ENCODE measurements around the gene SPATA24. TPM values are rescaled to one million over a fixed set of nuclear protein-coding genes. Genes with fewer than 3 reads are reported as not detected.

Gene SPATA24
- total RNA-seq, 1 experiment from 2014 or later = 1.4 TPM

- H4K20me1 ChIP-seq (ENCODE audit: low read length) = no peaks in the 10 kb centered on the region
- H3K9me3 ChIP-seq (ENCODE audit: low read length) = no peaks in the 10 kb centered on the region
- DNase-seq (no peak), ATAC-seq (no peak)
- no peaks in the 10 kb centered on the region for H3K36me3 ChIP-seq (ENCODE audit: low read depth, low read length)
- ChIA-PET CTCF (no interaction called here), POLR2A (ENCODE audit: unreplicated experiment) (no interaction called here)
- no TSS peak for BruUV-seq (replicated peaks)
- intact Hi-C loops (cut with micrococcal nuclease) = no loop called here
- H3K27ac ChIP-seq (ENCODE audit: low read length) = no peak overlapping the region
- TF ChIP-seq EZH2phosphoT487 (IDR thresholded peaks at IDR 0.05; ENCODE audit: borderline replicate concordance, low read length) = no peak
- no peak for TF ChIP-seq CTCF (conservative IDR thresholded peaks at IDR 0.05; ENCODE audit: low read depth, low read length)
- no peak for TF ChIP-seq EZH2 (IDR thresholded peaks at IDR 0.05; ENCODE audit: low read length, unreplicated experiment)
- H3F3A ChIP-seq (ENCODE audit: low read length, unreplicated experiment) = no peaks in the 10 kb centered on the region
- H3K9me2 ChIP-seq (replicated peaks; ENCODE audit: low read length) = no peaks in the 10 kb centered on the region
- H3K9ac ChIP-seq (ENCODE audit: low read length) = no peak overlapping the region
- H3K4me1 ChIP-seq (ENCODE audit: insufficient read depth, low read length) = no peaks in the 10 kb centered on the region
- H3K4me3 ChIP-seq (ENCODE audit: low read length) = no peak overlapping the region
- no peak overlapping the region for H3K4me2 ChIP-seq (ENCODE audit: low read length)
- H3K27me3 ChIP-seq (ENCODE audit: low read length) = no peaks in the 10 kb centered on the region
- H2AFZ ChIP-seq (ENCODE audit: low read length) = no peak overlapping the region
- no peaks in the 10 kb centered on the region for H3K79me2 ChIP-seq (ENCODE audit: low read length)
Measured at GRCh38 chr5:139418793-139419192, 14.9 kb upstream of the SPATA24 start.

DNA sequence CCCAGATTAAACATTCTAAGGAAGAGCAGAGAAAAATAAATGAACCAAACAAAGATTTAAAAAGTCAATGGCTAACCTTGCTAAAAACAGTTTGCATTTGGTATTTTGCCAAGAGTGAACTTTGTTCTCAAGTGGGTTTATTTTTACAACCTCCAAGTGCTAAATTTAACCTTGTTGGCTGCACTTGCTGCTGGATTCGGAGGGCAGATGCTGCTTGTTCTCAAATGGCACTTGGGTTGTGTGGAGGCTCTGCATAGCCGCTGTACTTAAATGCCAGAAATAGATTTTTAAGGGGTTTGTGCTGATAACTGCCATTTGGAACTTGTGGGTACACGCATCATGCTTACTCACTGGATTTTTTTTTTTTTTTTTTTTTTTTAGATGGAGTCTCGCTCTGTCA is 13.3 kb upstream of the SPATA24 start:
- Histone ChIP-seq H3K4me1 (ENCODE audit: insufficient read depth, low read length) (no peaks in the 10 kb centered on the region), H3F3A (ENCODE audit: low read length, unreplicated experiment) (no peaks in the 10 kb centered on the region), H2AFZ (ENCODE audit: low read length) (no peak overlapping the region), H3K9me2 (replicated peaks; ENCODE audit: low read length) (no peaks in the 10 kb centered on the region), H4K20me1 (ENCODE audit: low read length) (no peaks in the 10 kb centered on the region), H3K79me2 (ENCODE audit: low read length) (no peaks in the 10 kb centered on the region), H3K27ac (ENCODE audit: low read length) (no peak overlapping the region), H3K9ac (ENCODE audit: low read length) (no peak overlapping the region), H3K9me3 (ENCODE audit: low read length) (no peaks in the 10 kb centered on the region), H3K4me2 (ENCODE audit: low read length) (no peak overlapping the region), H3K27me3 (ENCODE audit: low read length) (no peaks in the 10 kb centered on the region), H3K36me3 (ENCODE audit: low read depth, low read length) (no peaks in the 10 kb centered on the region), H3K4me3 (ENCODE audit: low read length) (no peak overlapping the region)
- intact Hi-C loops (cut with micrococcal nuclease) = no loop called here
- CTCF ChIA-PET = no interaction called here
- ATAC-seq (no peak), DNase-seq (no peak)
- no peak for TF ChIP-seq EZH2 (IDR thresholded peaks at IDR 0.05; ENCODE audit: low read length, unreplicated experiment)
- no peak for TF ChIP-seq EZH2phosphoT487 (IDR thresholded peaks at IDR 0.05; ENCODE audit: borderline replicate concordance, low read length)
- no peak for TF ChIP-seq CTCF (conservative IDR thresholded peaks at IDR 0.05; ENCODE audit: low read depth, low read length)
- BruUV-seq (replicated peaks) = no TSS peak
- POLR2A ChIA-PET (ENCODE audit: unreplicated experiment) = no interaction called here

DNA sequence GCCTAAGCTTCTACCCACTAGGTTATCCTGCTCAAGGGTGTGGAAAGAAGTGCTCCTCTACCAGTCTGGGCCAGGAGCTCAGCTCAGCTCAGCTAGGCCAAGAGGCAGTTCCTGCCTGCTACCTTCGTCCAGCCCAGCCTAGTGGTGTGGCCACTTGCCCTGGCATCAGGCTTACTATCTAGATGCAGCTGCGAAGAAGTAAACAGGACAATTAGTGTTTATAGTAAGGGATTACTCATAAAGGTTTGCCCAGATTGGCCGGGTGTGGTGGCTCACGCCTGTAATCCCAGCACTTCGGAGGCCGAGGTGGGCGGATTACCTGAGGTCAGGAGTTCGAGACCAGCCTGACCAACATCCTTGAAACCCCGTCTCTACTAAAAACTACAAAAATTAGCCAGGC is 12.8 kb upstream of the SPATA24 start:
- Histone ChIP-seq H3K4me3 (ENCODE audit: low read length) (no peak overlapping the region), H3K4me2 (ENCODE audit: low read length) (no peak overlapping the region), H4K20me1 (ENCODE audit: low read length) (no peaks in the 10 kb centered on the region), H3K9me2 (replicated peaks; ENCODE audit: low read length) (no peaks in the 10 kb centered on the region), H3K36me3 (ENCODE audit: low read depth, low read length) (no peaks in the 10 kb centered on the region), H3K9me3 (ENCODE audit: low read length) (no peaks in the 10 kb centered on the region), H3K27me3 (ENCODE audit: low read length) (no peaks in the 10 kb centered on the region), H3K4me1 (ENCODE audit: insufficient read depth, low read length) (no peaks in the 10 kb centered on the region), H3F3A (ENCODE audit: low read length, unreplicated experiment) (no peaks in the 10 kb centered on the region), H3K9ac (ENCODE audit: low read length) (no peak overlapping the region), H3K27ac (ENCODE audit: low read length) (no peak overlapping the region), H2AFZ (ENCODE audit: low read length) (no peak overlapping the region), H3K79me2 (ENCODE audit: low read length) (no peaks in the 10 kb centered on the region)
- intact Hi-C loops (cut with micrococcal nuclease) = no loop called here
- POLR2A ChIA-PET (ENCODE audit: unreplicated experiment) = interaction anchor here (0.5 kb wide), 1 partner anchor 15 kb away, joined by 3 read pairs; no protein-coding TSS in a partner anchor
- DNase-seq (no peak), ATAC-seq (no peak)
- CTCF ChIA-PET = no interaction called here
- TF ChIP-seq EZH2 (IDR thresholded peaks at IDR 0.05; ENCODE audit: low read length, unreplicated experiment) = no peak
- TF ChIP-seq EZH2phosphoT487 (IDR thresholded peaks at IDR 0.05; ENCODE audit: borderline replicate concordance, low read length) = no peak
- TF ChIP-seq CTCF (conservative IDR thresholded peaks at IDR 0.05; ENCODE audit: low read depth, low read length) = no peak
- no TSS peak for BruUV-seq (replicated peaks)
